KMS-11 (cell line): ENCODE data around the gene ZSCAN18.

ENCODE experiments used
- H2AFZ ChIP-seq: fragments of 200-600 bp; sonication (generic); 2 replicates; pipeline ENCODE4 v1.6.1; 2016; ENCODE audit warnings: antibody characterized with exemption, mixed run types, low read depth
- H3K27ac ChIP-seq: fragments of 200-600 bp; sonication (generic); 2 replicates; pipeline ENCODE4 v1.6.1; 2016; ENCODE audit warnings: mild to moderate bottlenecking, mixed run types
- H3K27me3 ChIP-seq: fragments of 200-600 bp; sonication (generic); 2 replicates; pipeline ENCODE4 v1.6.1; 2017; ENCODE audit warnings: mild to moderate bottlenecking, low read depth, mixed run types, moderate library complexity; ENCODE audit not compliant: insufficient read depth
- H3K36me3 ChIP-seq: fragments of 200-600 bp; sonication (generic); 2 replicates; pipeline ENCODE4 v1.6.1; 2017; ENCODE audit warnings: mild to moderate bottlenecking, mixed run types; ENCODE audit not compliant: insufficient read depth
- H3K4me1 ChIP-seq: fragments of 200-600 bp; sonication (generic); 2 replicates; pipeline ENCODE4 v1.6.1; 2016; ENCODE audit warnings: mild to moderate bottlenecking, low read depth, mixed run types; ENCODE audit not compliant: poor library complexity, severe bottlenecking
- H3K4me2 ChIP-seq: fragments of 200-600 bp; sonication (generic); 2 replicates; pipeline ENCODE4 v1.7.0; 2016; ENCODE audit warnings: mild to moderate bottlenecking, mixed run types
- H3K4me3 ChIP-seq: fragments of 200-600 bp; sonication (generic); IDR thresholded peaks from 2 replicates; pipeline ENCODE4 v1.6.1; 2017; ENCODE audit warnings: low read depth, low read length, mixed read lengths; ENCODE audit not compliant: insufficient read depth
- H3K79me2 ChIP-seq: fragments of 200-600 bp; sonication (generic); 2 replicates; pipeline ENCODE4 v1.6.1; 2016; ENCODE audit warnings: low read depth, mixed run types; ENCODE audit not compliant: insufficient read depth
- H3K9ac ChIP-seq: fragments of 200-600 bp; sonication (generic); 2 replicates; pipeline ENCODE4 v1.6.1; 2016; ENCODE audit warnings: mild to moderate bottlenecking, mixed run types
- H4K20me1 ChIP-seq: fragments of 200-600 bp; sonication (generic); 2 replicates; pipeline ENCODE4 v1.6.1; 2016; ENCODE audit warnings: mild to moderate bottlenecking, mixed run types; ENCODE audit not compliant: insufficient read depth
- TF ChIP-seq, protein P1 (sequence below): fragments of 200-600 bp; sonication (generic); conservative IDR thresholded peaks from 2 replicates; pipeline ENCODE4 v1.6.1; 2017; ENCODE audit warnings: low read depth, mild to moderate bottlenecking, antibody characterized with exemption, low read length, moderate library complexity, mixed read lengths

Gene ZSCAN18

DNA sequence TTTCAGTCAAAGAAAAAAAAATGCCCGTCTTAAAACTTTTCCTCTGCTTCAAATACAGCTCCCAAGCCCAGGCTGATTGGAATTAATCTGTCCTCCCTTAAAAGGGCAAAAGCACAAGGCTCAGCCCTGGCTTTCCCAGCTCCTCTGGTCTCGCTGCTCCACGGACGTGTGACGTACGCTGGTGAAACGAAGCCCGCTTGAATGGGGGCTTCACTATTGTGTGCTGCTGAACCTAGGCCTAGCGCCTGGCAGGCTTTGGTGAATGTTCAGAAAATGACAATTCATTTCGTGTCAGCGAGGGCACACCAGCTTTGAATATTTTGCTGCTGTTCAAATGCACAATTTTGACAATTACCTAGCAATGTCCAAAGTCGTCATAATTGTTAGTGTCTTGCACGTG lies 39.6 kb downstream of the ZSCAN18 start:
- no peaks in the 10 kb centered on the region for H3K36me3 ChIP-seq
- H3K27me3 ChIP-seq: no peaks in the 10 kb centered on the region; the same call in 1 of the 2 replicates
- no peaks in the 10 kb centered on the region for H3K79me2 ChIP-seq
- TF ChIP-seq, protein P1, sequence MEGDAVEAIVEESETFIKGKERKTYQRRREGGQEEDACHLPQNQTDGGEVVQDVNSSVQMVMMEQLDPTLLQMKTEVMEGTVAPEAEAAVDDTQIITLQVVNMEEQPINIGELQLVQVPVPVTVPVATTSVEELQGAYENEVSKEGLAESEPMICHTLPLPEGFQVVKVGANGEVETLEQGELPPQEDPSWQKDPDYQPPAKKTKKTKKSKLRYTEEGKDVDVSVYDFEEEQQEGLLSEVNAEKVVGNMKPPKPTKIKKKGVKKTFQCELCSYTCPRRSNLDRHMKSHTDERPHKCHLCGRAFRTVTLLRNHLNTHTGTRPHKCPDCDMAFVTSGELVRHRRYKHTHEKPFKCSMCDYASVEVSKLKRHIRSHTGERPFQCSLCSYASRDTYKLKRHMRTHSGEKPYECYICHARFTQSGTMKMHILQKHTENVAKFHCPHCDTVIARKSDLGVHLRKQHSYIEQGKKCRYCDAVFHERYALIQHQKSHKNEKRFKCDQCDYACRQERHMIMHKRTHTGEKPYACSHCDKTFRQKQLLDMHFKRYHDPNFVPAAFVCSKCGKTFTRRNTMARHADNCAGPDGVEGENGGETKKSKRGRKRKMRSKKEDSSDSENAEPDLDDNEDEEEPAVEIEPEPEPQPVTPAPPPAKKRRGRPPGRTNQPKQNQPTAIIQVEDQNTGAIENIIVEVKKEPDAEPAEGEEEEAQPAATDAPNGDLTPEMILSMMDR: no peak
- H2AFZ ChIP-seq: no peak overlapping the region
- no peak overlapping the region for H3K4me3 ChIP-seq
- H3K4me1 ChIP-seq: no peaks in the 10 kb centered on the region
- no peak overlapping the region for H3K4me2 ChIP-seq
- no peak overlapping the region for H3K27ac ChIP-seq
- no peaks in the 10 kb centered on the region for H4K20me1 ChIP-seq
- no peak overlapping the region for H3K9ac ChIP-seq

DNA sequence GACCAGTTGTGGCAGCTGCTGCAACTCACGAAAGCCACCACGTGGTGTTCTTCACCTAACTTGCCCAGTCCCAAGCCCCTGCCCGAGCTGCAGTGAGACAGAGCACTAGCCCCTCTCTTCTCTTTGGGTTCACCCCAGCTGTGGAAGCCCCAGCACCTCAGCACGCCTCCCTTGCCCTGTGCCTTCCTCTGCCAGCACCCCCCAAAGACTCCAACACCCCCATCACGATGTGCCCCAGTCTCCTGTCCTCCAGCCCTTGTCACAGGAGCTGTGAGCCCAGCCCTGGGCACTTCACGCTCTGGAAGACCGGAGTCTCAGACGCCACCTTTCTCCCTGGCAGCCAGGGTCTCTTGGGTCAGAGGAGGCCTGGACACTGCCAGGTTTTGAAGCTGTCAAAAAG lies 41.2 kb downstream of the ZSCAN18 start:
- no peaks in the 10 kb centered on the region for H4K20me1 ChIP-seq
- H2AFZ ChIP-seq: no peak overlapping the region
- TF ChIP-seq, protein P1: no peak
- H3K4me2 ChIP-seq: no peak overlapping the region
- no peaks in the 10 kb centered on the region for H3K4me1 ChIP-seq
- no peaks in the 10 kb centered on the region; the same call in 1 of the 2 replicates for H3K27me3 ChIP-seq
- H3K4me3 ChIP-seq: no peak overlapping the region
- no peak overlapping the region for H3K9ac ChIP-seq
- no peaks in the 10 kb centered on the region for H3K36me3 ChIP-seq
- no peaks in the 10 kb centered on the region for H3K79me2 ChIP-seq
- H3K27ac ChIP-seq: no peak overlapping the region

DNA sequence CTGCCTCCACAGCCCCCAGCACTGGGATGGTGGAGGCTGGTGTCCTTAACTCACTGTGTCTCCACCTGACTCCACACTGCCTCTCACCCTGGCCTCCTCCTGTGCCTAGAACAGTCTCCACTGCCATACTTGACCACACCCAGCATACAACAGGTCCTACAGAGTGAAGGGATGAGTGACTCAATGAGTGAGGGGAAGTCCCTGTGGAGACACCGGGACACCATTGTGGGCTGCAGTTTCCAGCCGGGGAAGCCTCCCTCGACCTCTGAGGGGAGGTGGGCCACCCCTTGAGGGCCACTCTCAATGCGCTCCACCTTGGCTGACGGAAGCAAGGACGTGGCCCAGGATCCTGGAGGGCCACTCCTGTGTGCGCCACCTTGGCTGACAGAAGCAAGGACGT lies 41.8 kb downstream of the ZSCAN18 start:
- Histone ChIP-seq H4K20me1 (no peaks in the 10 kb centered on the region), H3K4me1 (no peaks in the 10 kb centered on the region), H2AFZ (no peak overlapping the region), H3K4me3 (no peak overlapping the region), H3K9ac (no peak overlapping the region), H3K36me3 (no peaks in the 10 kb centered on the region), H3K27me3 (no peaks in the 10 kb centered on the region; the same call in 1 of the 2 replicates), H3K79me2 (no peaks in the 10 kb centered on the region), H3K4me2 (no peak overlapping the region), H3K27ac (no peak overlapping the region)
- TF ChIP-seq, protein P1: no peak

GRCh38 chr19:58054901-58055874 lies 42.8 kb downstream of the ZSCAN18 start:
- H3K9ac ChIP-seq: no peak overlapping the region
- no peaks in the 10 kb centered on the region for H3K79me2 ChIP-seq
- no peaks in the 10 kb centered on the region for H4K20me1 ChIP-seq
- H2AFZ ChIP-seq: no peak overlapping the region
- H3K36me3 ChIP-seq: no peaks in the 10 kb centered on the region
- no peak overlapping the region for H3K27ac ChIP-seq
- no peaks in the 10 kb centered on the region for H3K4me1 ChIP-seq
- no peak overlapping the region for H3K4me2 ChIP-seq
- TF ChIP-seq, protein P1: no peak
- no peaks in the 10 kb centered on the region; the same call in 1 of the 2 replicates for H3K27me3 ChIP-seq
- H3K4me3 ChIP-seq: no peak overlapping the region
